Endodermal cell (in vitro differentiated cells): Measurements from ENCODE around the gene TNFRSF14. TPM values are rescaled to one million over a fixed set of nuclear protein-coding genes. Genes with fewer than 3 reads are reported as not detected.

Experiments used
- DNase-seq: peaks from one replicate; pipeline ENCODE4 v3.0.0-alpha.2; 2017
- H3K27ac ChIP-seq: 2 replicates; pipeline ENCODE4 v1.5.1; 2013; ENCODE audit warnings: mild to moderate bottlenecking, low read depth, low read length, moderate library complexity
- H3K27me3 ChIP-seq: 2 replicates; pipeline ENCODE4 v1.6.1; 2013; ENCODE audit warnings: mild to moderate bottlenecking, low read length, moderate library complexity; ENCODE audit not compliant: insufficient read depth, control insufficient read depth, poor library complexity, severe bottlenecking
- H3K36me3 ChIP-seq: 2 replicates; pipeline ENCODE4 v1.7.0; 2013; ENCODE audit warnings: mild to moderate bottlenecking, low read length, moderate library complexity; ENCODE audit not compliant: control insufficient read depth, insufficient read depth
- H3K4me1 ChIP-seq: one replicate; pipeline ENCODE4 v1.7.0; 2013; ENCODE audit warnings: low read length; ENCODE audit not compliant: control insufficient read depth, insufficient read depth
- H3K4me3 ChIP-seq: 2 replicates; pipeline ENCODE4 v1.5.1; 2013; ENCODE audit warnings: mild to moderate bottlenecking, low read length, moderate library complexity
- H3K9ac ChIP-seq: 2 replicates; pipeline ENCODE4 v1.6.1; 2013; ENCODE audit warnings: mild to moderate bottlenecking, low read length, moderate library complexity; ENCODE audit not compliant: poor library complexity, severe bottlenecking; ENCODE audit errors: extremely low read depth
- H3K9me3 ChIP-seq: 2 replicates; pipeline ENCODE4 v1.6.1; 2013; ENCODE audit warnings: mild to moderate bottlenecking, low read length, moderate library complexity; ENCODE audit not compliant: control insufficient read depth
- H3K27ac Mint-ChIP-seq: 2 replicates; pipeline ENCODE4 v1.8.0; 2020; ENCODE audit warnings: mixed read lengths
- H3K27me3 Mint-ChIP-seq: 2 replicates; pipeline ENCODE4 v1.8.0; 2021; ENCODE audit warnings: mild to moderate bottlenecking, mixed read lengths; ENCODE audit not compliant: insufficient read depth
- H3K36me3 Mint-ChIP-seq: 2 replicates; pipeline ENCODE4 v1.8.0; 2020; ENCODE audit warnings: low read depth, mixed read lengths
- H3K4me1 Mint-ChIP-seq: 2 replicates; pipeline ENCODE4 v1.8.0; 2020; ENCODE audit warnings: mixed read lengths
- H3K4me3 Mint-ChIP-seq: 2 replicates; pipeline ENCODE4 v1.8.0; 2020; ENCODE audit warnings: mild to moderate bottlenecking, moderate library complexity, mixed read lengths
- H3K9me3 Mint-ChIP-seq: 2 replicates; pipeline ENCODE4 v1.8.0; 2020; ENCODE audit warnings: mild to moderate bottlenecking, mixed read lengths
- CTCF ChIP-seq: fragments of 200-600 bp; sonication (generic); conservative IDR thresholded peaks from 2 replicates; pipeline ENCODE4 v1.5.0; 2021; ENCODE audit warnings: antibody characterized with exemption, mild to moderate bottlenecking
- WGBS, 2 experiments: methylation state at CpG; one replicate each; pipeline versions ENCODE4 v1.1.5 to v1.1.7; 2013; ENCODE audit warnings: missing lambda C conversion rate in 2 of 2, mixed read lengths in 1 of 2; ENCODE audit not compliant: insufficient coverage in 1 of 2, insufficient read length in 1 of 2; 5-methylcytosine and 5-hydroxymethylcytosine counted together
- total RNA-seq, 2 donors: library from RNA; stranded (reverse); fragmentation: NEBNext Ultra II Directional in 1 of 2; extraction: Animal tissue kit (Norgen Biotek cat#: 25700) in 1 of 2; gene quantifications; 2 replicates in 1 of 2; 3 replicates in 1 of 2; pipeline ENCODE4 v1.2.1, GENCODE V29; 2021

Gene TNFRSF14
- total RNA-seq, 2 donors from 2014 or later: 0.29 to 0.46 TPM

- H3K9ac ChIP-seq: no peak overlapping the region
- no peaks in the 10 kb centered on the region for H3K4me1 ChIP-seq
- H3K27ac ChIP-seq: no peak overlapping the region
- H3K27me3 ChIP-seq: no peaks in the 10 kb centered on the region
- no peak for TF ChIP-seq CTCF
- H3K36me3 ChIP-seq: peaks cover 37% of the 10 kb centered on the region
- 94 to 95% methylated on average over 22 to 25 of the region's 25 CpGs for WGBS, 2 experiments
- peaks cover 28% of the 10 kb centered on the region for H3K36me3 Mint-ChIP-seq
- H3K4me1 Mint-ChIP-seq: peaks cover 4% of the 10 kb centered on the region
- no peak overlapping the region for H3K4me3 ChIP-seq
- H3K4me3 Mint-ChIP-seq: no peak overlapping the region
- H3K9me3 ChIP-seq: no peaks in the 10 kb centered on the region
- no peaks in the 10 kb centered on the region for H3K27me3 Mint-ChIP-seq
- no peak overlapping the region for H3K27ac Mint-ChIP-seq
- no peak for DNase-seq
- no peaks in the 10 kb centered on the region for H3K9me3 Mint-ChIP-seq
Measured at GRCh38 chr1:2519029-2519685, 37.0 kb upstream of the TNFRSF14 start.

- H3K27ac ChIP-seq: no peak overlapping the region
- H3K4me1 Mint-ChIP-seq: peaks cover 8% of the 10 kb centered on the region
- H3K9ac ChIP-seq: no peak overlapping the region
- H3K4me1 ChIP-seq: no peaks in the 10 kb centered on the region
- no peaks in the 10 kb centered on the region for H3K9me3 ChIP-seq
- DNase-seq: no peak
- H3K36me3 Mint-ChIP-seq: peaks cover 28% of the 10 kb centered on the region
- H3K4me3 ChIP-seq: no peak overlapping the region
- no peak overlapping the region for H3K4me3 Mint-ChIP-seq
- 96% methylated on average over 27 to 30 of the region's 30 CpGs for WGBS, 2 experiments
- no peaks in the 10 kb centered on the region for H3K9me3 Mint-ChIP-seq
- peaks cover 37% of the 10 kb centered on the region for H3K36me3 ChIP-seq
- H3K27ac Mint-ChIP-seq: no peak overlapping the region
- no peak for TF ChIP-seq CTCF
- H3K27me3 Mint-ChIP-seq: no peaks in the 10 kb centered on the region
- H3K27me3 ChIP-seq: no peaks in the 10 kb centered on the region
Measured at GRCh38 chr1:2519729-2520128, 36.4 kb upstream of the TNFRSF14 start.

- Histone ChIP-seq H3K27me3 (no peaks in the 10 kb centered on the region), H3K9ac (no peak overlapping the region), H3K9me3 (no peaks in the 10 kb centered on the region), H3K4me3 (no peak overlapping the region), H3K36me3 (peaks cover 37% of the 10 kb centered on the region), H3K4me1 (no peaks in the 10 kb centered on the region), H3K27ac (no peak overlapping the region)
- Mint-ChIP-seq H3K4me3 (no peak overlapping the region), H3K4me1 (peaks cover 13% of the 10 kb centered on the region), H3K27ac (no peak overlapping the region), H3K36me3 (peaks cover 28% of the 10 kb centered on the region), H3K9me3 (no peaks in the 10 kb centered on the region), H3K27me3 (no peaks in the 10 kb centered on the region)
- no peak for DNase-seq
- no peak for TF ChIP-seq CTCF
- 95% methylated on average over 12 to 20 of the region's 20 CpGs for WGBS, 2 experiments
Measured at GRCh38 chr1:2520206-2520605, 36.0 kb upstream of the TNFRSF14 start.
